Endodermal cell (in vitro differentiated cells): ENCODE data around the gene ZBED4. TPM values are rescaled to one million over a fixed set of nuclear protein-coding genes. Genes with fewer than 3 reads are reported as not detected.

Experiments
- DNase-seq: peaks from one replicate; pipeline ENCODE4 v3.0.0-alpha.2; 2017
- H3K27ac ChIP-seq: 2 replicates; pipeline ENCODE4 v1.5.1; 2013; ENCODE audit warnings: mild to moderate bottlenecking, low read depth, low read length, moderate library complexity
- H3K27me3 ChIP-seq: 2 replicates; pipeline ENCODE4 v1.6.1; 2013; ENCODE audit warnings: mild to moderate bottlenecking, low read length, moderate library complexity; ENCODE audit not compliant: insufficient read depth, control insufficient read depth, poor library complexity, severe bottlenecking
- H3K36me3 ChIP-seq: 2 replicates; pipeline ENCODE4 v1.7.0; 2013; ENCODE audit warnings: mild to moderate bottlenecking, low read length, moderate library complexity; ENCODE audit not compliant: control insufficient read depth, insufficient read depth
- H3K4me1 ChIP-seq: one replicate; pipeline ENCODE4 v1.7.0; 2013; ENCODE audit warnings: low read length; ENCODE audit not compliant: control insufficient read depth, insufficient read depth
- H3K4me3 ChIP-seq: 2 replicates; pipeline ENCODE4 v1.5.1; 2013; ENCODE audit warnings: mild to moderate bottlenecking, low read length, moderate library complexity
- H3K9ac ChIP-seq: 2 replicates; pipeline ENCODE4 v1.6.1; 2013; ENCODE audit warnings: mild to moderate bottlenecking, low read length, moderate library complexity; ENCODE audit not compliant: poor library complexity, severe bottlenecking; ENCODE audit errors: extremely low read depth
- H3K9me3 ChIP-seq: 2 replicates; pipeline ENCODE4 v1.6.1; 2013; ENCODE audit warnings: mild to moderate bottlenecking, low read length, moderate library complexity; ENCODE audit not compliant: control insufficient read depth
- H3K27ac Mint-ChIP-seq: 2 replicates; pipeline ENCODE4 v1.8.0; 2020; ENCODE audit warnings: mixed read lengths
- H3K27me3 Mint-ChIP-seq: 2 replicates; pipeline ENCODE4 v1.8.0; 2021; ENCODE audit warnings: mild to moderate bottlenecking, mixed read lengths; ENCODE audit not compliant: insufficient read depth
- H3K36me3 Mint-ChIP-seq: 2 replicates; pipeline ENCODE4 v1.8.0; 2020; ENCODE audit warnings: low read depth, mixed read lengths
- H3K4me1 Mint-ChIP-seq: 2 replicates; pipeline ENCODE4 v1.8.0; 2020; ENCODE audit warnings: mixed read lengths
- H3K4me3 Mint-ChIP-seq: 2 replicates; pipeline ENCODE4 v1.8.0; 2020; ENCODE audit warnings: mild to moderate bottlenecking, moderate library complexity, mixed read lengths
- H3K9me3 Mint-ChIP-seq: 2 replicates; pipeline ENCODE4 v1.8.0; 2020; ENCODE audit warnings: mild to moderate bottlenecking, mixed read lengths
- CTCF ChIP-seq: fragments of 200-600 bp; sonication (generic); conservative IDR thresholded peaks from 2 replicates; pipeline ENCODE4 v1.5.0; 2021; ENCODE audit warnings: antibody characterized with exemption, mild to moderate bottlenecking
- WGBS, 2 experiments: methylation state at CpG; one replicate each; pipeline versions ENCODE4 v1.1.5 to v1.1.7; 2013; ENCODE audit warnings: missing lambda C conversion rate in 2 of 2, mixed read lengths in 1 of 2; ENCODE audit not compliant: insufficient coverage in 1 of 2, insufficient read length in 1 of 2; 5-methylcytosine and 5-hydroxymethylcytosine counted together
- total RNA-seq, 2 donors: library from RNA; stranded (reverse); fragmentation: NEBNext Ultra II Directional in 1 of 2; extraction: Animal tissue kit (Norgen Biotek cat#: 25700) in 1 of 2; gene quantifications; 2 replicates in 1 of 2; 3 replicates in 1 of 2; pipeline ENCODE4 v1.2.1, GENCODE V29; 2021

ZBED4 gene
- total RNA-seq, 2 donors from 2014 or later, result 22.0 to 26.6 TPM

- Mint-ChIP-seq H3K36me3 (no peaks in the 10 kb centered on the region), H3K27me3 (peaks cover 17% of the 10 kb centered on the region), H3K27ac (no peak overlapping the region), H3K9me3 (no peaks in the 10 kb centered on the region), H3K4me1 (no peaks in the 10 kb centered on the region), H3K4me3 (no peak overlapping the region)
- no peak for DNase-seq
- Histone ChIP-seq H3K36me3 (no peaks in the 10 kb centered on the region), H3K27me3 (peaks cover 15% of the 10 kb centered on the region), H3K9ac (no peak overlapping the region), H3K4me3 (no peak overlapping the region), H3K27ac (no peak overlapping the region), H3K9me3 (no peaks in the 10 kb centered on the region), H3K4me1 (no peaks in the 10 kb centered on the region)
- 89 to 90% methylated on average over 19 to 27 of the region's 27 CpGs for WGBS, 2 experiments
- no peak for TF ChIP-seq CTCF
Observed at GRCh38 chr22:49933236-49934159, 79.9 kb downstream of the ZBED4 start.

DNA sequence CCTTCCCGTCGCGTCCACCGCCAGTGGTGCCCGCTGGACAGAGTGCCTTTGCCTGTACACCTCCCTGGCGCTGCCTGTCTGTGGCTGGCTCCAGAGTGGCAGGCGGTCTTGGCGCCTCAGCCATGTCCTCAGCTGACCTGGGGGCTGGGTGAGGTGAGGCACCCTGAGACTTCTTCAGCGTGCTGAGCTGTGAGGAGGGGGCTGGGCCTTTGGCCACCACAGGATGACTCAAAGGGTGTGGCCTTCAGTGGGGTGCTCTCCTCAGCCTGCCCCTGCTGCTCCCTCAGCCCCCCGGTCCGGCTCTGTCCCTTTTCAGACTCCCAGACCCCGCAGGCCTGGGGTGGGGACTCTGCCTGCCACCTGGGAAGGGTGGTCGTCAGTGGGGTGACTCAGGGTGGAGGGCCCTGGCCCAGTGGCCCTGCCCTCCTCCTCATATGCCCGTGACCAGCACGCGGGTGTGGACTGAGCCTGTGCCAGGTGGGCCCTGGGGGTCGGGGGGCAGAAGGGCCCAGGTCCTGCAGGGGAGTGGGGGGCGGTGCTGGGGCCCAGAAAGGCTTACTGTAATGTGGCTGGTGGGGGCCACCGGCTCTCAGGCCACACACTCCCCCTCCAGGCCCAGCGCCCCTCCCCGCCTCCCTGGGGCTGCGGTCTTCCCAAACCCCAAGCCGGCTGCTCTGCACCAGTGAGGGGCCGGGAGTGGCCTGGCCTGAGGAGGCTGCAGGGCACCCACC lies 80.7 kb downstream of the ZBED4 start:
- DNase-seq, result no peak
- Mint-ChIP-seq H3K27ac (no peak overlapping the region), H3K9me3 (peaks cover under 1% of the 10 kb centered on the region), H3K4me1 (no peaks in the 10 kb centered on the region), H3K4me3 (peak overlapping the region; percentile 22), H3K36me3 (no peaks in the 10 kb centered on the region), H3K27me3 (peaks cover 17% of the 10 kb centered on the region)
- 82 to 96% methylated on average over 8 to 23 of the region's 24 CpGs for WGBS, 2 experiments
- H3K9me3 ChIP-seq, result no peaks in the 10 kb centered on the region
- H3K36me3 ChIP-seq, result no peaks in the 10 kb centered on the region
- no peak overlapping the region for H3K27ac ChIP-seq
- TF ChIP-seq CTCF, result no peak
- H3K4me3 ChIP-seq, result no peak overlapping the region
- peaks cover 15% of the 10 kb centered on the region for H3K27me3 ChIP-seq
- no peak overlapping the region for H3K9ac ChIP-seq
- H3K4me1 ChIP-seq, result no peaks in the 10 kb centered on the region

DNA sequence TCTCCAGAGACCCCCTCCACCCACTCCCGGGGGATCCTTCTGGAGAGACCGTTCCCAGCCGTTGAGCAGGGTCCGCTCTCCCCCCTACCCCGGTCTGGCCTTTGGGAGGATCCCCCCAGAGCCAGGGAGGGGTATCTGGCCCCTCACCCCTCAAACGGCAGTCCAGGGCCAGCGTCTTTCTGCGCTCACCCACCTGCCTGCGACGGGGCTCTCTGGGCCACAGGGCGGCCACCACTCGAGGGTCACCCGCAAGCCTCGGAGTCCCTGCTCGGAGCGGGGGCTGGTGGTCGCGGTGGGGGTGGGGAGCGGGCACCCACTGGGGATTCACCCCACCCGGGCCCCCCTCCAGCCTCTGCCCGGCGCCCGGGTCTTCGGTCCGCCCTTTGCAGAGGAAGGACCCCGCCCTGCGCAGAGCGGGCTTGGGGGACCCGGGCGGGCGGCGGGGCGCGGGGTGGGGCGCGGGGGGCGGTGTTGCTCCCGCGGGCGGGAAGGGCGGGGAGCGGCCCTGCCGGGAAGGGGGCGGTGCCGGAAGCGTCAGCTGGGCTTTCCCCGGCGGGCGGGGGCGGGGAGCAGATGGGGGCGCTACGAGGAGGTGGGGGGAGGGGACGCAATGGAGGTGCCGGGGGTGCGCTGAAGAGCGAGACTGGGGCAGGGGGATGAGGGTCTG lies 81.4 kb downstream of the ZBED4 start:
- Histone ChIP-seq H3K9me3 (no peaks in the 10 kb centered on the region), H3K9ac (no peak overlapping the region), H3K4me1 (no peaks in the 10 kb centered on the region), H3K4me3 (no peak overlapping the region), H3K27me3 (peaks cover 11% of the 10 kb centered on the region), H3K27ac (no peak overlapping the region), H3K36me3 (no peaks in the 10 kb centered on the region)
- peaks cover 2% of the 10 kb centered on the region for H3K9me3 Mint-ChIP-seq
- DNase-seq, result peak; percentile 80
- no peaks in the 10 kb centered on the region for H3K36me3 Mint-ChIP-seq
- WGBS, 2 experiments, result 29 to 46% methylated on average over 4 to 39 of the region's 56 CpGs
- H3K27me3 Mint-ChIP-seq, result peaks cover 13% of the 10 kb centered on the region
- H3K27ac Mint-ChIP-seq, result no peak overlapping the region
- no peak for TF ChIP-seq CTCF
- peak overlapping the region; percentile 22 for H3K4me3 Mint-ChIP-seq
- no peaks in the 10 kb centered on the region for H3K4me1 Mint-ChIP-seq
